Astrocyte (in vitro differentiated cells and primary cell): ENCODE data around the gene USP13.

Experiments
- CTCF ChIP-seq: IDR thresholded peaks from 2 replicates; pipeline ENCODE4 v1.5.1; 2011; ENCODE audit warnings: low read depth, mild to moderate bottlenecking, inconsistent platforms, low read length, moderate library complexity; ENCODE audit not compliant: insufficient read depth
- EZH2 ChIP-seq: IDR thresholded peaks from 2 replicates; pipeline ENCODE4 v1.6.1; 2012; ENCODE audit warnings: mild to moderate bottlenecking, low read length, inconsistent platforms; ENCODE audit not compliant: insufficient read depth

- TF ChIP-seq CTCF (no peak), EZH2 (no peak)
These were observed 148.4 kb downstream of the USP13 start for GRCh38 chr3:179801263-179801662.
